ENCODE results near the gene SLC7A14.

SLC7A14 gene

GRCh38 chr3:170611751-170612150, 25.9 kb upstream of the SLC7A14 start:
- Mint-ChIP-seq H3K36me3 (ENCODE audit: low read depth) (no peaks in the 10 kb centered on the region), H3K27me3 (ENCODE audit: low read depth, poor library complexity) (peaks cover 6% of the 10 kb centered on the region), H3K4me3 (no peak overlapping the region), H3K4me1 (no peaks in the 10 kb centered on the region), H3K27ac (no peak overlapping the region), H3K9me3 (peaks cover 9% of the 10 kb centered on the region)
- TF ChIP-seq, protein P1, sequence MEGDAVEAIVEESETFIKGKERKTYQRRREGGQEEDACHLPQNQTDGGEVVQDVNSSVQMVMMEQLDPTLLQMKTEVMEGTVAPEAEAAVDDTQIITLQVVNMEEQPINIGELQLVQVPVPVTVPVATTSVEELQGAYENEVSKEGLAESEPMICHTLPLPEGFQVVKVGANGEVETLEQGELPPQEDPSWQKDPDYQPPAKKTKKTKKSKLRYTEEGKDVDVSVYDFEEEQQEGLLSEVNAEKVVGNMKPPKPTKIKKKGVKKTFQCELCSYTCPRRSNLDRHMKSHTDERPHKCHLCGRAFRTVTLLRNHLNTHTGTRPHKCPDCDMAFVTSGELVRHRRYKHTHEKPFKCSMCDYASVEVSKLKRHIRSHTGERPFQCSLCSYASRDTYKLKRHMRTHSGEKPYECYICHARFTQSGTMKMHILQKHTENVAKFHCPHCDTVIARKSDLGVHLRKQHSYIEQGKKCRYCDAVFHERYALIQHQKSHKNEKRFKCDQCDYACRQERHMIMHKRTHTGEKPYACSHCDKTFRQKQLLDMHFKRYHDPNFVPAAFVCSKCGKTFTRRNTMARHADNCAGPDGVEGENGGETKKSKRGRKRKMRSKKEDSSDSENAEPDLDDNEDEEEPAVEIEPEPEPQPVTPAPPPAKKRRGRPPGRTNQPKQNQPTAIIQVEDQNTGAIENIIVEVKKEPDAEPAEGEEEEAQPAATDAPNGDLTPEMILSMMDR (IDR thresholded peaks at IDR 0.05), result no peak
- DNase-seq, result no peak

DNA sequence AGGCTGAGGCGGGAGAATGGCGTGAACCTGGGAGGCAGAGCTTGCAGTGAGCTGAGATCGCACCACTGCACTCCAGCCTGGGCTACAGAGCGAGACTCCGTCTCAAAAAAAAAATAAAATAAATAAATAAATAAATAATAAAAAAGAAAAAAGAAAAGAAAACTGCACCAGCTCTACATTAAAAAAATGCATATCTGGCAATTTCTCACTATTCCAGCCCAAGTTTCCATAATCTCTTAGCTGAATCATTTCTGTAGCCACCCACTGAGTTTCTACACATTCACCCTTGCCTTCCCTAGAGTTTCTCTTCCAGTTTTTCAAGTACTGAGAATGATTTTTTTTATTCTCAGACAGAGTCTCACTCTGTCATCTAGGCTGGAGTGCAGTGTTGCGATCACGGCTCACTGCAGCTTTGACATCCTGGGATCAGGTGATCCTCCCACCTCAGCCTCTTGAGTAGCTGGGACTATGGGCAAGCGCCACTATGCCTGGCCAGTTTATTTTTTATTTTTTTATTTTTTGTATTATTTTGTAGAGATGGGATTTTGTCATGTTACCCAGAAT, 24.5 kb upstream of the SLC7A14 start:
- TF ChIP-seq, protein P1 (IDR thresholded peaks at IDR 0.05), result no peak
- no peak overlapping the region for H3K27ac Mint-ChIP-seq
- no peaks in the 10 kb centered on the region for H3K36me3 Mint-ChIP-seq (ENCODE audit: low read depth)
- no peaks in the 10 kb centered on the region for H3K9me3 Mint-ChIP-seq
- H3K27me3 Mint-ChIP-seq (ENCODE audit: low read depth, poor library complexity), result peaks cover 6% of the 10 kb centered on the region
- H3K4me1 Mint-ChIP-seq, result no peaks in the 10 kb centered on the region
- DNase-seq, result no peak
- no peak overlapping the region for H3K4me3 Mint-ChIP-seq

DNA sequence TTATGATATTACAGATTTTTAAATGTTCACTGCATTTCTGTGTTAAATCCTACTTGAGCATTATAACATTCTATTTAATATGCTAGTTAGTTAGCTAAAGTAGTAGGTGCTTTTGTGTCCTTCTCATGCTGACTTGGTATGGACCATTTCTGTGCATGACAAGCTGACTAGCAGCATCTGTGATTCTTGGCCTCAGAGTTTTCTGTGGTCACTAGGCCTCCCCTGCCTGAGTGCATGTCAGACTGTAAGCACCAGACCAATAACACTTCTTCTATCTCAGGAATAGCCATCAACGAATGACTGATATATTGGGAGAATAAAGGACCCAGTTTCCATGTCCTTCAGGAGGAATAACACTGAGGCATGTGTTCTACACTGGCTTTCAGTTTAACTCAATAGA, 22.6 kb upstream of the SLC7A14 start:
- peaks cover 9% of the 10 kb centered on the region for H3K27me3 Mint-ChIP-seq (ENCODE audit: low read depth, poor library complexity)
- H3K4me1 Mint-ChIP-seq, result no peaks in the 10 kb centered on the region
- H3K4me3 Mint-ChIP-seq, result no peak overlapping the region
- no peaks in the 10 kb centered on the region for H3K9me3 Mint-ChIP-seq
- TF ChIP-seq, protein P1 (IDR thresholded peaks at IDR 0.05), result no peak
- DNase-seq, result no peak
- H3K27ac Mint-ChIP-seq, result no peak overlapping the region
- H3K36me3 Mint-ChIP-seq (ENCODE audit: low read depth), result no peaks in the 10 kb centered on the region

GRCh38 chr3:170606675-170607074, 20.8 kb upstream of the SLC7A14 start:
- Mint-ChIP-seq H3K9me3 (no peaks in the 10 kb centered on the region), H3K27ac (no peak overlapping the region), H3K4me1 (no peaks in the 10 kb centered on the region), H3K27me3 (ENCODE audit: low read depth, poor library complexity) (peaks cover 3% of the 10 kb centered on the region), H3K36me3 (ENCODE audit: low read depth) (no peaks in the 10 kb centered on the region), H3K4me3 (no peak overlapping the region)
- no peak for DNase-seq
- TF ChIP-seq, protein P1 (IDR thresholded peaks at IDR 0.05), result no peak

DNA sequence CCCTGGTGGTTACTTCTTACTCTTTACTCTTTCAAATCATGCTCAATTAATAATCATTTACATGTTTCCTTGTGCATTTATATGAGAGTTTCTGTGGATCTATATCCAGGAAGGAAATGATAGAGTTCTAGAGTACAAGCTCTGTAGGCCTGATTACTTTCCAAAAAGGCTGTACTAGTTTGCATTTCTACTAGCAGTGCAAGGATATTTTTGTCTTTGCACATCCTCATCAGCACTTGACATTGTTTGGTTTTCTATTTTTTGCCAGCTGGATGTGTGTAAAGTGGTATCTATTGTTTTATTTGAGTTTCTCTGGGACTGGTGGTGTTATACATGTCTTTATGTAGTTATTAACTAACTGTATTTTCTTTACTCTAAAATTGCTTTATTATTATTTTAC, 19.6 kb upstream of the SLC7A14 start:
- Mint-ChIP-seq H3K36me3 (ENCODE audit: low read depth) (no peaks in the 10 kb centered on the region), H3K4me1 (no peaks in the 10 kb centered on the region), H3K4me3 (no peak overlapping the region), H3K9me3 (no peaks in the 10 kb centered on the region), H3K27ac (no peak overlapping the region), H3K27me3 (ENCODE audit: low read depth, poor library complexity) (peaks cover 3% of the 10 kb centered on the region)
- TF ChIP-seq, protein P1 (IDR thresholded peaks at IDR 0.05), result no peak
- no peak for DNase-seq

- Mint-ChIP-seq H3K36me3 (ENCODE audit: low read depth) (no peaks in the 10 kb centered on the region), H3K9me3 (no peaks in the 10 kb centered on the region), H3K27ac (no peak overlapping the region), H3K4me3 (no peak overlapping the region), H3K27me3 (ENCODE audit: low read depth, poor library complexity) (peaks cover 3% of the 10 kb centered on the region), H3K4me1 (no peaks in the 10 kb centered on the region)
- TF ChIP-seq, protein P1 (IDR thresholded peaks at IDR 0.05), result no peak
- no peak for DNase-seq
Observed at GRCh38 chr3:170603770-170604510, 18.1 kb upstream of the SLC7A14 start.
